HEK293T (cell line): ENCODE measurements around the gene TTLL11.

Experiments used
- CTCF ChIA-PET: fragments of 350-600 bp; formaldehyde crosslinking; extraction: SDS; loops from one replicate; lab custom pipeline; 2021; ENCODE audit warnings: antibody characterized with exemption, inconsistent platforms; lab: Yijun Ruan, JAX
- POLR2A ChIA-PET: fragments of 350-600 bp; formaldehyde crosslinking; extraction: SDS; loops from one replicate; lab custom pipeline; 2020; ENCODE audit warnings: antibody characterized with exemption, inconsistent platforms; lab: Yijun Ruan, JAX
- DNase-seq: peaks from one replicate; pipeline ENCODE4 v3.0.0; 2012; ENCODE audit warnings: mixed read lengths; ENCODE audit errors: extremely low spot score
- BHLHE40 ChIP-seq: fragments of 450-650 bp; IDR thresholded peaks from 2 replicates; pipeline ENCODE4 v1.6.1; 2016; ENCODE audit warnings: mild to moderate bottlenecking, moderate library complexity, borderline replicate concordance
- ELF4 ChIP-seq: fragments of 450-650 bp; IDR thresholded peaks from 2 replicates; pipeline ENCODE4 v1.6.1; 2017; ENCODE audit warnings: antibody characterized with exemption
- FOXA1 ChIP-seq: fragments of 450-650 bp; IDR thresholded peaks from 2 replicates; pipeline ENCODE4 v1.6.1; 2016; ENCODE audit warnings: mild to moderate bottlenecking
- FOXK2 ChIP-seq: fragments of 450-650 bp; IDR thresholded peaks from 2 replicates; pipeline ENCODE4 v1.6.1; 2016; ENCODE audit warnings: mild to moderate bottlenecking
- FOXM1 ChIP-seq: fragments of 450-650 bp; IDR thresholded peaks from 2 replicates; pipeline ENCODE4 v1.6.1; 2017; ENCODE audit warnings: mild to moderate bottlenecking, borderline replicate concordance
- HDGF ChIP-seq: fragments of 450-650 bp; IDR thresholded peaks from 2 replicates; pipeline ENCODE4 v1.6.1; 2017; ENCODE audit warnings: antibody characterized with exemption, borderline replicate concordance
- L3MBTL2 ChIP-seq: fragments of 450-650 bp; conservative IDR thresholded peaks from 2 replicates; pipeline ENCODE4 v1.6.1; 2016; ENCODE audit warnings: mild to moderate bottlenecking
- LEF1 ChIP-seq: fragments of 450-650 bp; IDR thresholded peaks from 2 replicates; pipeline ENCODE4 v1.6.1; 2017; ENCODE audit warnings: mild to moderate bottlenecking, borderline replicate concordance
- NFRKB ChIP-seq: fragments of 450-650 bp; IDR thresholded peaks from 2 replicates; pipeline ENCODE4 v1.6.1; 2016; ENCODE audit warnings: mild to moderate bottlenecking, moderate library complexity
- SP1 ChIP-seq: fragments of 450-650 bp; IDR thresholded peaks from 2 replicates; pipeline ENCODE4 v1.6.1; 2017
- SUZ12 ChIP-seq: fragments of 450-650 bp; IDR thresholded peaks from 2 replicates; pipeline ENCODE4 v1.6.1; 2016; ENCODE audit warnings: mild to moderate bottlenecking
- TARDBP ChIP-seq: fragments of 450-650 bp; IDR thresholded peaks from 2 replicates; pipeline ENCODE4 v1.6.1; 2016
- ZNF384 ChIP-seq: fragments of 450-650 bp; IDR thresholded peaks from 2 replicates; pipeline ENCODE4 v1.6.1; 2016
- TF ChIP-seq, protein P1 (sequence below): fragments of 450-650 bp; IDR thresholded peaks from 2 replicates; pipeline ENCODE4 v1.6.1; 2016

The TTLL11 gene

DNA sequence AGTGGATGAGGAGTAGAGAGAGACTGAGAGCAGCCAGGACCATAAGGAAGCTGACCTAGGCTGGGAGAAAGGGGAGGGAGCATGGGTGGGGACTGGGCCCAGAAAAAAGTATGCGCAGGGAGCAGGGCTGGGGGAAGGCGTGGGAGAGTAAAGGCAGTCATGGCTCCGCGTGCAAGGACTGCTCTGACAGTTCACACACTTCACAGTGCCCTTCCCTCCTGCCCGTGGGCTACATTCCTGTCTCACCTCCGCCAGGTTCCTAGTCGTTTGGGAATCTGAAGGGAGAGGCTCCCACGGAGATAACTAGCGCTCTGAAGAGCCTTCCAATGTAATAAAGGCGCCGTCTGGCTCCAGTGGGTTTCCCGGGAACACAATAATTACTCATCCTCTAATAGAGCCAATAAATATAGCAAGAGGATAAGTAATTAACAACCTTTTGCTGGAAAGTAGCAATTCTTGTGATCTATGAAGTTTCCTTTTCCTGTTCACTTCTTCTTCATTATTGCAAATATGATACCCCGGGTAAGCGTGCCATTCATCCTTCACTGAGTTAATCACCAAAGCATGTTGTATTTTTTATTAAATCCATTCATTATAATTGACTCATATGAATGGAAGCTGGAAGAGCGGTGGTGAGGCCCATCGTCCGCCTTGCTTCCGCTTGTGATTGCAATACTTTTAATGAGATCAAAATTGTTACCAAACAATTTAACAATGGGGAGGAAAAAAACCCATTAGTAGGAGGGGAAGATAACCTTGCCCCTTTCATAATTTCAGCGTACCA is 39.3 kb downstream of the TTLL11 start:
- no peak for DNase-seq
- CTCF ChIA-PET, result no interaction called here
- POLR2A ChIA-PET, result interaction anchor here (0.7 kb wide), 1 partner anchor 23 kb away, joined by 3 read pairs; no protein-coding TSS in a partner anchor
- no peak for TF ChIP-seq FOXA1
- TF ChIP-seq FOXK2, result no peak
- no peak for TF ChIP-seq ELF4
- no peak for TF ChIP-seq BHLHE40
- no peak for TF ChIP-seq LEF1

DNA sequence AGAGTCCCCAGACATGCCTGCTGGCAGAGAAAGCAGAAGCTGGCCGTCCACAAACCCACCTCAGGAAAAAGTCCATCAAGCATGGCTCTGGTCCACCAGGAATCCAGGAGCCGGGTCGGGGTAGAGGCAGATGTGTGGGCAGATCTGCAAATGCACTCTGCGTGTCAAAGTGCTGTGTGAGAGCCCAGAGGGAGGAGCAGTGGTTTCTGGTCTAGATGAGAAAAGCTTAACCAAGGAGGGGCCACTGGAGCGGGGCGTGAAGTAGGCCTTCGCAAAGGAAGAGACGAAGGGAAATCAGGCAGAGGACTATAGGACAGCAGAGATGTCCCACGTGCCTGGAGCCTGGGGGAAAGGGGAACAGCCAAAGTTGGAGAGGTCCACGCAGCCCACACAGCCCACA is 40.0 kb downstream of the TTLL11 start:
- ChIA-PET POLR2A (no interaction called here), CTCF (no interaction called here)
- no peak for TF ChIP-seq NFRKB
- no peak for DNase-seq

- TF ChIP-seq NFRKB (no peak), SP1 (no peak), FOXM1 (no peak)
- POLR2A ChIA-PET, result no interaction called here
- CTCF ChIA-PET, result no interaction called here
- no peak for DNase-seq
Measured at GRCh38 chr9:122051351-122052321, 41.5 kb downstream of the TTLL11 start.

DNA sequence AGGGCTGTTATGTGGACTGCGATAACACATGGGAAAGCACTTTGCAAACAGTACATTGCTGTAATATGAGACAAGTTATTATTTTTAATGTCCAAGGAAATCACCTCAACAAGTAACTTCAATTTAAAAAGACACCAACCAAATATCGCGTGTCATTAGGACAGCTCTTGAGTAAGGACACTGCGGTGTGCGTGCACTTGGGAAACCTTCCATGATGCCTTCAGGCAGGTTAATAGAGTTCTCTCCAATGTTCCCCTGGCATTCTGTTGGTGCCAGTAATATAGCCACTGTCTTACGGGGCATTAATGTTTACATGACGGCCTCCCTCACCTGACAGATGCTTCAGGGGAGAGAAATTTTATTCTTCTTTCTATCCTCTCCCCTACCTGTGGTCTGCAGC is 42.9 kb downstream of the TTLL11 start:
- ChIA-PET CTCF (no interaction called here), POLR2A (no interaction called here)
- TF ChIP-seq NFRKB (no peak), FOXK2 (no peak), ZNF384 (no peak), HDGF (no peak), BHLHE40 (no peak), FOXA1 (no peak), L3MBTL2 (no peak), LEF1 (no peak), SUZ12 (no peak), ELF4 (no peak), SP1 (no peak), FOXM1 (no peak), TARDBP (no peak)
- TF ChIP-seq, protein P1, sequence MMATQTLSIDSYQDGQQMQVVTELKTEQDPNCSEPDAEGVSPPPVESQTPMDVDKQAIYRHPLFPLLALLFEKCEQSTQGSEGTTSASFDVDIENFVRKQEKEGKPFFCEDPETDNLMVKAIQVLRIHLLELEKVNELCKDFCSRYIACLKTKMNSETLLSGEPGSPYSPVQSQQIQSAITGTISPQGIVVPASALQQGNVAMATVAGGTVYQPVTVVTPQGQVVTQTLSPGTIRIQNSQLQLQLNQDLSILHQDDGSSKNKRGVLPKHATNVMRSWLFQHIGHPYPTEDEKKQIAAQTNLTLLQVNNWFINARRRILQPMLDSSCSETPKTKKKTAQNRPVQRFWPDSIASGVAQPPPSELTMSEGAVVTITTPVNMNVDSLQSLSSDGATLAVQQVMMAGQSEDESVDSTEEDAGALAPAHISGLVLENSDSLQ, result no peak
- DNase-seq, result no peak

DNA sequence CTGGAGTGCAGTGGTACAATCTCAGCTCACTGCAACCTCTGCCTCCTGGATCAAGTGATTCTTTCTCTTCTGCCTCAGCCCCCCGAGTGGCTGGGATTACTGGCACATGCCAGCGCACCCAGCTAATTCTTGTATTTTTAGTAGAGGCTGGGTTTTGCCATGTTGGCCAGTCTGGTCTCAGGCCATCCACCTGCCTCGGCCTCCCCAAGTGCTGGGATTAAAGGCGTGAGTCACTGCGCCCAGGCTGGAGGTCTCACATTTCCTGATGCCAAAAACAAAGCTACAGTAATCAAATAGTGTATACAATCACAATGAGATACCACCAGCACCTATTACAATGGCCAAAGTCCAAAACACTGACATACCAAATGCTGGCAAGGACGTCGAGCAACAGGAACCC is 51.1 kb downstream of the TTLL11 start:
- POLR2A ChIA-PET, result no interaction called here
- TF ChIP-seq, protein P1, result no peak
- TF ChIP-seq BHLHE40, result no peak
- TF ChIP-seq HDGF, result no peak
- no peak for TF ChIP-seq FOXA1
- no peak for TF ChIP-seq L3MBTL2
- no peak for TF ChIP-seq FOXM1
- no peak for TF ChIP-seq SP1
- TF ChIP-seq TARDBP, result no peak
- no peak for TF ChIP-seq SUZ12
- DNase-seq, result no peak
- CTCF ChIA-PET, result no interaction called here

- DNase-seq, result no peak
- TF ChIP-seq LEF1 (no peak), SUZ12 (no peak), ELF4 (no peak), ZNF384 (no peak), BHLHE40 (no peak), FOXM1 (no peak), HDGF (no peak), L3MBTL2 (no peak), TARDBP (no peak)
- TF ChIP-seq, protein P1, result no peak
- ChIA-PET POLR2A (no interaction called here), CTCF (no interaction called here)
Measured at GRCh38 chr9:122040561-122041242, 52.4 kb downstream of the TTLL11 start.
